CD4-positive, alpha-beta memory T cell (primary cell): ENCODE data around the gene KTN1. TPM values are rescaled to one million over a fixed set of nuclear protein-coding genes. Genes with fewer than 3 reads are reported as not detected.

Source experiments
- CTCF ChIA-PET: fragments of 350-600 bp; sonication (Branson Sonifier 250); formaldehyde crosslinking; loops from one replicate; lab custom pipeline; 2021; ENCODE audit warnings: inconsistent platforms; ENCODE audit not compliant: partially characterized antibody; lab: Charles Lee
- POLR2A ChIA-PET: fragments of 350-600 bp; sonication (Branson Sonifier 250); formaldehyde crosslinking; loops from one replicate; lab custom pipeline; 2021; ENCODE audit not compliant: partially characterized antibody; lab: Charles Lee
- DNase-seq, 5 donors: peaks; one replicate each; pipeline versions ENCODE4 v3.0.0 to v3.0.0-alpha.2; 2020 to 2022; ENCODE audit warnings: mixed read lengths in 1 of 5
- H3K27ac ChIP-seq: one replicate; pipeline ENCODE4 v1.7.0; 2013; ENCODE audit warnings: low read depth, low read length
- H3K27me3 ChIP-seq: 2 replicates; pipeline ENCODE4 v1.7.0; 2013; ENCODE audit warnings: mild to moderate bottlenecking, low read length, moderate library complexity; ENCODE audit not compliant: insufficient read depth
- H3K36me3 ChIP-seq: 2 replicates; pipeline ENCODE4 v1.7.0; 2013; ENCODE audit warnings: mild to moderate bottlenecking, low read length, moderate library complexity; ENCODE audit not compliant: insufficient read depth
- H3K4me1 ChIP-seq: 2 replicates; pipeline ENCODE4 v1.7.0; 2013; ENCODE audit warnings: mild to moderate bottlenecking, low read length, moderate library complexity; ENCODE audit not compliant: insufficient read depth
- H3K4me3 ChIP-seq, 2 donors: one replicate each; pipeline ENCODE4 v1.7.0; 2013; ENCODE audit warnings: low read length in 2 of 2, mild to moderate bottlenecking in 1 of 2
- H3K9me3 ChIP-seq, 2 donors: one replicate each; pipeline ENCODE4 v1.7.0; 2013; ENCODE audit warnings: low read length in 2 of 2, control low read depth in 1 of 2; ENCODE audit not compliant: control insufficient read depth in 1 of 2
- H3K27ac Mint-ChIP-seq, 7 donors: one replicate each; pipeline ENCODE4 v1.8.0; 2020 to 2021; ENCODE audit warnings: mixed read lengths in 7 of 7, mild to moderate bottlenecking in 6 of 7, inconsistent platforms in 3 of 7, moderate library complexity in 3 of 7
- H3K27me3 Mint-ChIP-seq, 2 donors: one replicate each; pipeline ENCODE4 v1.8.0; 2020 to 2021; ENCODE audit warnings: mixed read lengths in 2 of 2
- H3K36me3 Mint-ChIP-seq, 2 donors: one replicate each; pipeline ENCODE4 v1.8.0; 2020 to 2021; ENCODE audit warnings: mixed read lengths in 2 of 2, inconsistent platforms in 1 of 2, mild to moderate bottlenecking in 1 of 2
- H3K4me1 Mint-ChIP-seq, 4 donors: one replicate each; pipeline ENCODE4 v1.8.0; 2020 to 2021; ENCODE audit warnings: mixed read lengths in 4 of 4, mild to moderate bottlenecking in 1 of 4
- H3K4me3 Mint-ChIP-seq, 8 donors: one replicate each; pipeline ENCODE4 v1.8.0; 2020 to 2021; ENCODE audit warnings: mixed read lengths in 8 of 8, mild to moderate bottlenecking in 7 of 8, moderate library complexity in 6 of 8, inconsistent platforms in 3 of 8
- H3K9me3 Mint-ChIP-seq, 8 donors: one replicate each; pipeline ENCODE4 v1.8.0; 2020 to 2021; ENCODE audit warnings: mixed read lengths in 8 of 8, mild to moderate bottlenecking in 5 of 8, inconsistent platforms in 3 of 8, moderate library complexity in 1 of 8
- intact Hi-C: fragments of 100-400 bp; cut with micrococcal nuclease; formaldehyde crosslinking; loops from one replicate; pipeline ENCODE4 v1.15.1; 2023
- polyA plus RNA-seq, 2 donors: library from polyadenylated mRNA; unstranded; fragments of 300-500 nt; fragmentation: Illumina TruSeq; gene quantifications; one replicate each; pipeline ENCODE4 v1.2.3, GENCODE V29; 2021
- total RNA-seq, 2 experiments: library from RNA; stranded (reverse); gene quantifications; one replicate each; pipeline ENCODE4 v1.2.3, GENCODE V29; 2021

Gene KTN1
- total and polyA plus RNA-seq, 4 experiments from 2014 or later = 15.7 to 133 (median 93.7) TPM

DNA sequence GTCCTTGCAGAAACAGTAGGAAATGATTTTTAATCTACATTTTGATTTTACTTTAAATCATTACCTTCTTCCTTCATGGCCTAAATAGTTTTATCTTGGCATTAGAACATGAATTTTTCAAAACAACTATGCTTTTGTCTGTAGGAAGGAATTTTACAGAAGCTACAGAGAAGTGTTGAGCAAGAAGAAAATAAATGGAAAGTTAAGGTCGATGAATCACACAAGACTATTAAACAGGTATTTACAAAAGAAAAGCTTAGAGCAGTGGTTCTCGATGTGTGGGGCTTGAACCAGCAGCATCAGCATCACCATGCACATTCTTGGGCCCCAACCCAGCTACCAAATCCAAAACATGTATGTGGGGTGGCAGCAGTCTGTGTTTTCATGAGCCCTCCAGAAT is 91.6 kb downstream of the KTN1 start:
- H3K36me3 Mint-ChIP-seq = peaks cover 53 to 64% of the 10 kb centered on the region in 2 donors

DNA sequence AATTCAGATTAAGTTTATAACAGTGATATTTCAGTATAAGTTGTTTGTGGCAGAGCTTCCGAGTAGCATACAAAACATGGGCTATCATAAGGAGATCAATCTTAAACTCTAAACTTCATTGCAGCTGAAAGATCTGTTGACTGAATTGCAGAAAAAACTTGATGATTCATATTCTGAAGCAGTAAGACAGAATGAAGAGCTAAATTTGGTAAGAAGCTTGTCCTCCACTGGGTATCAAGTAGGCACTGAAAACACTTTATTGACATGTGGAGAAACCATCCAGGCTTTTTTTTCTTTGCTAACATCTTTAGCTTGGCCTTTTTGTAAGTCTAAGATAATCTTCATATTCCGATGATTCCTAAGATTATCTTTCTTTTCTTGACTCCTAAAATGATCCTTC is 93.0 kb downstream of the KTN1 start:
- Histone ChIP-seq H3K4me3 (no peak overlapping the region), H3K4me1 (no peaks in the 10 kb centered on the region), H3K9me3 (no peaks in the 10 kb centered on the region), H3K27me3 (no peaks in the 10 kb centered on the region), H3K27ac (no peak overlapping the region), H3K36me3 (peaks cover 50% of the 10 kb centered on the region)
- H3K27me3 Mint-ChIP-seq = no peaks in the 10 kb centered on the region
- no peaks in the 10 kb centered on the region for H3K9me3 Mint-ChIP-seq
- no peak overlapping the region for H3K4me3 Mint-ChIP-seq
- CTCF ChIA-PET = no interaction called here
- no peaks in the 10 kb centered on the region for H3K4me1 Mint-ChIP-seq
- intact Hi-C loops = no loop called here
- no peak for DNase-seq
- H3K27ac Mint-ChIP-seq = peak overlapping the region in 1 of 7 donors; percentile 58
- POLR2A ChIA-PET = no interaction called here
- peaks cover 49 to 62% of the 10 kb centered on the region in 2 donors for H3K36me3 Mint-ChIP-seq

More for the DNA sequence above, 91.6 kb downstream of the KTN1 start:
- Mint-ChIP-seq H3K9me3 (no peaks in the 10 kb centered on the region), H3K27ac (no peak overlapping the region), H3K4me3 (no peak overlapping the region), H3K4me1 (no peaks in the 10 kb centered on the region), H3K27me3 (no peaks in the 10 kb centered on the region)
- no peaks in the 10 kb centered on the region for H3K9me3 ChIP-seq
- H3K27ac ChIP-seq = no peak overlapping the region
- POLR2A ChIA-PET = no interaction called here
- CTCF ChIA-PET = no interaction called here
- no peak overlapping the region for H3K4me3 ChIP-seq
- H3K4me1 ChIP-seq = no peaks in the 10 kb centered on the region
- H3K36me3 ChIP-seq = peaks cover 50% of the 10 kb centered on the region
- no peaks in the 10 kb centered on the region for H3K27me3 ChIP-seq
- DNase-seq = no peak
- intact Hi-C loops = no loop called here

DNA sequence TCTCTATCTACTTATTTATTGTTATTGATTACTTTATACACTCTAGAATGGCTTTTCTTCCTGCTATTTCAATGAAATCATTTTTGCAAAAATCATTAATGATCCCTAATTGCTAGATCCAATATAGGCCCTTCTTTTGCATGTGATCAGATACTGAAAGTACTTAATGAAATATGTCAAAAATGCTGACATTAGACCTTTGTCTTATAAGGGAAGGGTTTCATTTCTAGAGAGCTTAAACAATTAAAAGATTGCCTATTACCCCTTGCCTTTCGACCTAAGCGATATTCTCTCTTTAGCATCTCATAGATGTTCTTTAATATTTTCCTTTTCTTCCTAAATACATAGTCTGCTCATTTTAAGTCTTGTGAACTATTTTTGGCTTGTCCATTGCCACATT is 101.1 kb downstream of the KTN1 start:
- H3K27ac Mint-ChIP-seq = peak overlapping the region in 1 of 7 donors; percentile 42
- ChIA-PET CTCF (interaction anchor here (0.6 to 1.4 kb wide), 3 partner anchors 11 to 794 kb away, joined by 3 to 4 read pairs (median 4); no protein-coding TSS in a partner anchor), POLR2A (no interaction called here)
- no peaks in the 10 kb centered on the region for H3K9me3 Mint-ChIP-seq
- no peak overlapping the region for H3K4me3 ChIP-seq
- H3K9me3 ChIP-seq = no peaks in the 10 kb centered on the region
- H3K4me3 Mint-ChIP-seq = no peak overlapping the region
- no peaks in the 10 kb centered on the region for H3K4me1 ChIP-seq
- intact Hi-C loops = no loop called here
- H3K4me1 Mint-ChIP-seq = no peaks in the 10 kb centered on the region
- no peaks in the 10 kb centered on the region for H3K27me3 Mint-ChIP-seq
- DNase-seq = no peak
- peaks cover 52 to 70% of the 10 kb centered on the region in 2 donors for H3K36me3 Mint-ChIP-seq
- no peak overlapping the region for H3K27ac ChIP-seq
- peaks cover 29% of the 10 kb centered on the region for H3K36me3 ChIP-seq
- H3K27me3 ChIP-seq = no peaks in the 10 kb centered on the region

DNA sequence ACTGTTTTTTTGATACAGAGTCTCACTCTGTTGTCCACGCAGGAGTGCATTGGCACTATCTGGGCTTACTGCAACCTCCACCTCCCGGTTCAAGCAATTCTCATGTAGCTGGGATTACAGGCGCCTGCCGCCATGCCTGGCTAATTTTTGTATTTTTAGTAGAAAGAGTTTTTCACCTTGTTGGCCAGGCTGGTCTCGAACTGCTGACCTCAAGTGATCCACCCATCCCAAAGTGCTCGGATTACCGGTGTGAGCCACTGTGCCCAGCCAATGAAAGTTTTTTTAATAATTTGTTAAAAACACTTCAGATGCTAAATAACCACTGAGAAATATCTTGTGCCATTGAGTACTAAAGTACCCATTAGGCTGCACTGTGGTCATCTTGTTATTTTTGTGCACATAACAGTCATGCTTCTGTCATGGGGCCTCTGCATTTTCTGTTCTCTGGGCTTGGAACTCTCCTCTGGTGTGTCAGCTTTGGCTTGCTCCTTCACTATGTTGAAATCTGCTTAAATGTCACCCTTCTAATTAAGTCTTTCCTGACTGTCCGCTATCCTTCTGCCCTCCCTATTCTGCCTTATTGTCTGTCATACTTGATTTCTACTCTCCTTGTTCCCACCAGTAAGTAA is 105.1 kb downstream of the KTN1 start:
- Mint-ChIP-seq H3K36me3 (peaks cover 45 to 62% of the 10 kb centered on the region in 2 donors), H3K9me3 (no peaks in the 10 kb centered on the region), H3K4me1 (no peaks in the 10 kb centered on the region), H3K4me3 (peak overlapping the region in 1 of 8 donors; percentile 45), H3K27ac (no peak overlapping the region), H3K27me3 (no peaks in the 10 kb centered on the region)
- peaks cover 18% of the 10 kb centered on the region for H3K36me3 ChIP-seq
- no peaks in the 10 kb centered on the region for H3K27me3 ChIP-seq
- POLR2A ChIA-PET = no interaction called here
- no peaks in the 10 kb centered on the region for H3K4me1 ChIP-seq
- DNase-seq = no peak
- CTCF ChIA-PET = interaction anchor here (2.8 kb wide), 1 partner anchor 11 kb away, joined by 8 read pairs; no protein-coding TSS in a partner anchor
- intact Hi-C loops = no loop called here
- no peak overlapping the region for H3K4me3 ChIP-seq
- H3K27ac ChIP-seq = no peak overlapping the region
- H3K9me3 ChIP-seq = no peaks in the 10 kb centered on the region

DNA sequence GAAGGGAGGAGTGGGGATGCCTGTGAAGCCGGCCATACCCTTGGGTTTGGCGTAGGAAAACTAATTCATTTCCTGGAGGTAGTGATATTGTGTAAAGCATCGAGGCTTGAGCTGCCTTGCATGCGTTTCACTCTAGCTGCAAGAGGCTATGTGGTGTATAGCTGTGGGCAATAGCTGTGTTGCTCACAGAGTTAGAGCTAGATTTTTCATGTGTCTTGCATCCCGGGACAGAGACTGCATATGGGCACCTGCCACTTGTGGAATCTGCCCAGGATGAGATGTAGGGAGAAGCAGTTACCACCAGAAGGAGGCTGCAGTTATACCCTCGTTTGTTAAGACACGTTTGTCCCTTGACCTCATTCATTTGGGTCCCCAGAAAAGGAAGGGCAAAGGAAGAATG is 106.7 kb downstream of the KTN1 start:
- Mint-ChIP-seq H3K4me3 (no peak overlapping the region), H3K9me3 (no peaks in the 10 kb centered on the region), H3K27ac (peak overlapping the region in 1 of 7 donors; percentile 37), H3K27me3 (no peaks in the 10 kb centered on the region), H3K4me1 (no peaks in the 10 kb centered on the region), H3K36me3 (peaks cover 38 to 46% of the 10 kb centered on the region in 2 donors)
- H3K4me3 ChIP-seq = no peak overlapping the region
- no peaks in the 10 kb centered on the region for H3K27me3 ChIP-seq
- CTCF ChIA-PET = interaction anchor here (0.9 to 2.8 kb wide), 2 partner anchors 9 to 788 kb away, joined by 3 to 8 read pairs; no protein-coding TSS in a partner anchor
- H3K27ac ChIP-seq = no peak overlapping the region
- H3K4me1 ChIP-seq = no peaks in the 10 kb centered on the region
- intact Hi-C loops = no loop called here
- no peaks in the 10 kb centered on the region for H3K9me3 ChIP-seq
- DNase-seq = no peak
- peaks cover 5% of the 10 kb centered on the region for H3K36me3 ChIP-seq
- POLR2A ChIA-PET = no interaction called here

DNA sequence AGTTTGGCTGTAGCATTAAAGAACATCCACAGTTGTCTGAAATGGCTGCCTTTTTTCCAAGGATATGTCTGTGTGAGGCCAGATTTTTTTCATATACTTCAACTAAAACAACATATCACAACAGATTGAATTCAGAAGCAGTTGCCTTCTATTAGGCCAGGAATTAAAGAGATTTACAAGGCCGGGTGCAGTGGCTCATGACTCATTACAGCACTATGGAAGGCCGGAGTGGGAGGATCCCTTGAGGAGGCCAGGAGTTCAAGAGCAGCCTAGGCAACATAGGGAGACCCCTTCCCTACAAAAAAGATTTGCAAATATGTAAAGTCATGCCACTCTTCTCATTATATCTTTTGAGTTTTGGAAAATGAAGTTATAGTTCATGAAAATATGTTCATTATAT is 108.6 kb downstream of the KTN1 start:
- H3K4me3 Mint-ChIP-seq = no peak overlapping the region
- DNase-seq = no peak
- peaks cover 30% of the 10 kb centered on the region in 2 donors for H3K36me3 Mint-ChIP-seq
- H3K4me1 Mint-ChIP-seq = no peaks in the 10 kb centered on the region
- intact Hi-C loops = no loop called here
- H3K36me3 ChIP-seq = peaks cover 5% of the 10 kb centered on the region
- no peaks in the 10 kb centered on the region for H3K27me3 Mint-ChIP-seq
- no peak overlapping the region for H3K27ac ChIP-seq
- CTCF ChIA-PET = no interaction called here
- H3K4me3 ChIP-seq = no peak overlapping the region
- no peaks in the 10 kb centered on the region for H3K9me3 Mint-ChIP-seq
- POLR2A ChIA-PET = no interaction called here
- H3K27me3 ChIP-seq = no peaks in the 10 kb centered on the region
- H3K9me3 ChIP-seq = no peaks in the 10 kb centered on the region
- H3K4me1 ChIP-seq = no peaks in the 10 kb centered on the region
- H3K27ac Mint-ChIP-seq = peak overlapping the region in 2 of 7 donors; percentile 25 to 38

DNA sequence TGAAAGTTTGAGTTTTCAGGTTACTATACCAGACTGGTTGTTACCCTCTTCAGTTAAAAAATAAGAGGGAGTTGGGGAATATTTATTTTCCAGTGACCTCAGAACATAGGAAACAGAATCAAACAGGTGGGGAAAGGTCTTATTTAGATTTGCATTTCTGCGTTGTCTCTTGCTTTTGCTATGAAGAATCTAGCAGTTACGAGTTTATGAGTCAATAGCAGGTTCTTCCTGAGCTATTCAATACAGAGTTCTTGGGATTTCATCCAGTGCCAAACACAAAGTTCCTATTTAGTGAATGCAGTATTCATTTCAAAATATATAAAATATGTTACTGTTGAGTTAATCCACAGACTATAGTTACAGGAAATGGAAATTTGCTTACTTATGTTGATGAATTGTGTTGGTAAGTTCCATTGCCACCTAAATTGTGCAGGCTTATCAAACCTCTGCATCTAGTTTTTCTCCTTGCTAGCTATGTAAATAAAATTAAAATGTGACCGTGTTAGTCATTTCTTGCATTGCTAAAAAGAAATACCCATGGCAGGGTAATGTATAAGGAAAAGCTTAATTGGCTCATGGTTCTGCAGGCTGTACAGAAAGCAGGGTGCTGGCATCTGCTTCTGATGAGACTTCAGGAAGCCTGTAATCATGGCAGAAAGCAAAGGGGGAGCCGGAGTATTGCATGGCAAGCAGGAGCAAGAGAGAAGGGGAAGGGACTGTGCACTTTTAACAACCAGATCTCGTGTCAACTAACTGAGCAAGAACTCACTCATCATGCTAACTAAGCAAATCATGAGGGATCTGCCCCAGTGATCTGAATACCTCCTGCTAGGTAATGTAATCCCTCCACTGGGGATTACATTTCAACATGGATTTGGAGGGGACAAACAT is 110.2 kb downstream of the KTN1 start:
- peak overlapping the region in 2 of 7 donors; percentile 47 to 62 for H3K27ac Mint-ChIP-seq

More for the DNA sequence above, 110.2 kb downstream of the KTN1 start:
- Histone ChIP-seq H3K4me1 (no peaks in the 10 kb centered on the region), H3K4me3 (no peak overlapping the region), H3K27me3 (no peaks in the 10 kb centered on the region), H3K27ac (no peak overlapping the region), H3K9me3 (no peaks in the 10 kb centered on the region), H3K36me3 (peaks cover 5% of the 10 kb centered on the region)
- CTCF ChIA-PET = no interaction called here
- Mint-ChIP-seq H3K4me1 (no peaks in the 10 kb centered on the region), H3K36me3 (peaks cover 20 to 21% of the 10 kb centered on the region in 2 donors), H3K9me3 (no peaks in the 10 kb centered on the region), H3K4me3 (no peak overlapping the region), H3K27me3 (no peaks in the 10 kb centered on the region)
- intact Hi-C loops = no loop called here
- DNase-seq = no peak
- POLR2A ChIA-PET = no interaction called here
